ENCODE data around the gene IP6K2.
"Not testable (repeated sequence)": the region's sequence is repeated elsewhere in the genome, so short reads cannot be mapped to it uniquely, and the experiment has no call there.

IP6K2 gene

GRCh38 chr3:48716982-48717746 lies at the start of gene IP6K2:
IP6K2 (minus strand) TSS chr3:48717221; CDS start chr3:48695291, 21,930 bp downstream.
- peak; percentile 100 for ATAC-seq
- Mint-ChIP-seq H3K4me3 (peak within 1 kb of the TSS; percentile 89), H3K27ac (peak within 1 kb of the TSS; percentile 91), H3K36me3 (peaks cover 11% of the 10 kb centered on the region), H3K27me3 (no peaks in the 10 kb centered on the region), H3K4me1 (peaks cover 31% of the 10 kb centered on the region), H3K9me3 (no peaks in the 10 kb centered on the region)

- no peaks in the 10 kb centered on the region for H3K9me3 Mint-ChIP-seq
- no peak overlapping the region for H3K27ac Mint-ChIP-seq
- no peak for ATAC-seq
- H3K4me3 Mint-ChIP-seq, result no peak overlapping the region
- H3K27me3 Mint-ChIP-seq, result no peaks in the 10 kb centered on the region
- no peaks in the 10 kb centered on the region for H3K4me1 Mint-ChIP-seq
- H3K36me3 Mint-ChIP-seq, result peaks cover 38% of the 10 kb centered on the region
These were observed 48.4 kb upstream of the IP6K2 start for GRCh38 chr3:48765376-48765775.

GRCh38 chr3:48762816-48763215 lies 45.8 kb upstream of the IP6K2 start:
- Mint-ChIP-seq H3K27me3 (no peaks in the 10 kb centered on the region), H3K27ac (no peak overlapping the region), H3K4me1 (no peaks in the 10 kb centered on the region), H3K4me3 (no peak overlapping the region), H3K36me3 (peaks cover 35% of the 10 kb centered on the region), H3K9me3 (no peaks in the 10 kb centered on the region)
- ATAC-seq, result no peak

- H3K4me3 Mint-ChIP-seq, ATAC-seq, H3K4me1 Mint-ChIP-seq, H3K27ac Mint-ChIP-seq, H3K27me3 Mint-ChIP-seq, H3K9me3 Mint-ChIP-seq: not testable (repeated sequence)
- H3K36me3 Mint-ChIP-seq, result peaks cover 31% of the 10 kb centered on the region
These were observed 43.0 kb upstream of the IP6K2 start for GRCh38 chr3:48759991-48760540.

GRCh38 chr3:48759531-48759930 lies 42.5 kb upstream of the IP6K2 start:
- not testable (repeated sequence) for H3K4me1 Mint-ChIP-seq, H3K27me3 Mint-ChIP-seq, H3K4me3 Mint-ChIP-seq, ATAC-seq, H3K9me3 Mint-ChIP-seq, H3K27ac Mint-ChIP-seq
- H3K36me3 Mint-ChIP-seq, result peaks cover 26% of the 10 kb centered on the region

GRCh38 chr3:48759071-48759470 lies 42.0 kb upstream of the IP6K2 start:
- Mint-ChIP-seq H3K4me3 (no peak overlapping the region), H3K36me3 (peaks cover 21% of the 10 kb centered on the region), H3K9me3 (no peaks in the 10 kb centered on the region), H3K27me3 (no peaks in the 10 kb centered on the region), H3K27ac (no peak overlapping the region), H3K4me1 (no peaks in the 10 kb centered on the region)
- ATAC-seq, result no peak

GRCh38 chr3:48756640-48757039 lies 39.6 kb upstream of the IP6K2 start:
- no peaks in the 10 kb centered on the region for H3K27me3 Mint-ChIP-seq
- H3K4me3 Mint-ChIP-seq, result no peak overlapping the region
- no peak for ATAC-seq
- H3K9me3 Mint-ChIP-seq, result no peaks in the 10 kb centered on the region
- H3K27ac Mint-ChIP-seq, result no peak overlapping the region
- H3K4me1 Mint-ChIP-seq, result no peaks in the 10 kb centered on the region
- H3K36me3 Mint-ChIP-seq, result peaks cover 33% of the 10 kb centered on the region

- Mint-ChIP-seq H3K4me1 (no peaks in the 10 kb centered on the region), H3K27me3 (no peaks in the 10 kb centered on the region), H3K9me3 (no peaks in the 10 kb centered on the region), H3K4me3 (no peak overlapping the region), H3K36me3 (peaks cover 48% of the 10 kb centered on the region), H3K27ac (no peak overlapping the region)
- no peak for ATAC-seq
These were observed 33.8 kb upstream of the IP6K2 start for GRCh38 chr3:48750856-48751255.

GRCh38 chr3:48748754-48749153 lies 31.7 kb upstream of the IP6K2 start:
- Mint-ChIP-seq H3K27ac (no peak overlapping the region), H3K36me3 (peaks cover 55% of the 10 kb centered on the region), H3K27me3 (no peaks in the 10 kb centered on the region), H3K9me3 (no peaks in the 10 kb centered on the region), H3K4me1 (no peaks in the 10 kb centered on the region), H3K4me3 (no peak overlapping the region)
- ATAC-seq, result no peak

GRCh38 chr3:48747706-48748105 lies 30.7 kb upstream of the IP6K2 start:
- ATAC-seq, result no peak
- Mint-ChIP-seq H3K27ac (no peak overlapping the region), H3K4me1 (no peaks in the 10 kb centered on the region), H3K36me3 (peaks cover 50% of the 10 kb centered on the region), H3K4me3 (no peak overlapping the region), H3K27me3 (no peaks in the 10 kb centered on the region), H3K9me3 (no peaks in the 10 kb centered on the region)

GRCh38 chr3:48747015-48747615 lies 30.1 kb upstream of the IP6K2 start:
- no peak overlapping the region for H3K4me3 Mint-ChIP-seq
- no peaks in the 10 kb centered on the region for H3K9me3 Mint-ChIP-seq
- H3K4me1 Mint-ChIP-seq, result no peaks in the 10 kb centered on the region
- no peaks in the 10 kb centered on the region for H3K27me3 Mint-ChIP-seq
- H3K27ac Mint-ChIP-seq, result no peak overlapping the region
- H3K36me3 Mint-ChIP-seq, result peaks cover 46% of the 10 kb centered on the region
- no peak for ATAC-seq

- Mint-ChIP-seq H3K4me1 (peaks cover 9% of the 10 kb centered on the region), H3K9me3 (no peaks in the 10 kb centered on the region)
These were observed 26.8 kb upstream of the IP6K2 start for GRCh38 chr3:48743773-48744172.

GRCh38 chr3:48741226-48741625 lies 24.2 kb upstream of the IP6K2 start:
- peaks cover 11% of the 10 kb centered on the region for H3K36me3 Mint-ChIP-seq
- ATAC-seq, H3K27ac Mint-ChIP-seq, H3K4me3 Mint-ChIP-seq, H3K27me3 Mint-ChIP-seq, H3K9me3 Mint-ChIP-seq: not testable (repeated sequence)
- peaks cover 20% of the 10 kb centered on the region for H3K4me1 Mint-ChIP-seq

More at GRCh38 chr3:48743773-48744172, 26.8 kb upstream of the IP6K2 start:
- Mint-ChIP-seq H3K27ac (no peak overlapping the region), H3K4me3 (no peak overlapping the region), H3K27me3 (no peaks in the 10 kb centered on the region), H3K36me3 (peaks cover 30% of the 10 kb centered on the region)
- ATAC-seq, result no peak

- Mint-ChIP-seq H3K27ac (peak overlapping the region; percentile 48), H3K9me3 (no peaks in the 10 kb centered on the region), H3K4me3 (peak overlapping the region; percentile 51), H3K36me3 (peaks cover under 1% of the 10 kb centered on the region), H3K4me1 (peaks cover 20% of the 10 kb centered on the region), H3K27me3 (no peaks in the 10 kb centered on the region)
- ATAC-seq, result peak; percentile 91
These were observed 23.2 kb upstream of the IP6K2 start for GRCh38 chr3:48739955-48740823.

GRCh38 chr3:48739617-48739954 lies 22.6 kb upstream of the IP6K2 start:
- H3K4me3 Mint-ChIP-seq, result peak overlapping the region; percentile 51

More at GRCh38 chr3:48739617-48739954, 22.6 kb upstream of the IP6K2 start:
- ATAC-seq, result peak; percentile 61
- Mint-ChIP-seq H3K36me3 (no peaks in the 10 kb centered on the region), H3K9me3 (no peaks in the 10 kb centered on the region), H3K27me3 (no peaks in the 10 kb centered on the region), H3K4me1 (peaks cover 20% of the 10 kb centered on the region), H3K27ac (peak overlapping the region; percentile 48)

Measured in stimulated activated memory B cell treated with anti-CD40 and anti-IgM and Interleukin-4, amounts not matched to agents 10 μg/mL and 1 μg/mL and 100 μg/mL, for 72 hours (primary cell).